Panc1 (cell line): ENCODE measurements around the gene YIPF4. TPM values are rescaled to one million over a fixed set of nuclear protein-coding genes. Genes with fewer than 3 reads are reported as not detected.
"Not testable (repeated sequence)": the region's sequence is repeated elsewhere in the genome, so short reads cannot be mapped to it uniquely, and the experiment has no call there.

Experiments
- ATAC-seq: fragments of 200-7000 bp; cut with Tn5 transposase; 2 replicates; pipeline ENCODE4 v1.9.1; 2020; ENCODE audit warnings: mild to moderate bottlenecking, moderate library complexity
- BruUV-seq: library from RNA; stranded (reverse); fragments of 400-500 nt; replicated peaks from 2 replicates; lab custom pipeline; 2021; lab: Mats Ljungman, UMichigan
- CTCF ChIA-PET: fragments of 300-600 bp; sonication (Branson Sonifier 250); formaldehyde crosslinking; loops from one replicate; lab custom pipeline; 2022; ENCODE audit warnings: antibody characterized with exemption; lab: Charles Lee
- POLR2A ChIA-PET: fragments of 300-600 bp; sonication (Branson Sonifier 250); formaldehyde crosslinking; loops from one replicate; lab custom pipeline; 2022; ENCODE audit warnings: antibody characterized with exemption; lab: Charles Lee
- DNase-seq: peaks from one replicate; pipeline ENCODE4 v3.0.0-alpha.2; 2010; ENCODE audit warnings: low read depth, low spot score
- H3K27ac ChIP-seq: 2 replicates; pipeline ENCODE4 v1.5.1; 2011; ENCODE audit warnings: mild to moderate bottlenecking, low read length, inconsistent platforms
- H3K27me3 ChIP-seq: fragments of 200-500 bp; sonication (Bioruptor generic); 2 replicates; pipeline ENCODE4 v1.6.0; 2014; ENCODE audit warnings: low read length, inconsistent platforms; ENCODE audit not compliant: control insufficient read depth, insufficient read depth
- H3K36me3 ChIP-seq: fragments of 200-500 bp; sonication (Bioruptor generic); 2 replicates; pipeline ENCODE4 v1.5.1; 2014; ENCODE audit warnings: inconsistent platforms, mild to moderate bottlenecking, low read length, moderate library complexity; ENCODE audit not compliant: control insufficient read depth, insufficient read depth
- H3K4me1 ChIP-seq: 2 replicates; pipeline ENCODE4 v1.5.1; 2011; ENCODE audit warnings: inconsistent platforms, mild to moderate bottlenecking, low read length, moderate library complexity; ENCODE audit not compliant: control insufficient read depth, insufficient read depth
- H3K4me3 ChIP-seq, 2 experiments: 2 replicates each; pipeline ENCODE4 v1.5.1; 2011 to 2012; ENCODE audit warnings: low read depth in 2 of 2, low read length in 2 of 2, mild to moderate bottlenecking in 2 of 2, inconsistent platforms in 1 of 2, moderate library complexity in 1 of 2
- H3K9me3 ChIP-seq: fragments of 200-500 bp; sonication (Bioruptor generic); 2 replicates; pipeline ENCODE4 v1.5.1; 2014; ENCODE audit warnings: low read depth, mild to moderate bottlenecking, inconsistent platforms, low read length, moderate library complexity; ENCODE audit not compliant: control insufficient read depth, insufficient read depth
- in situ Hi-C: cut with HindIII; loops from 2 replicates; pipeline ENCODE4 v1.10.0; 2016; ENCODE audit warnings: low sequenced_read_pairs, low pct_unique_long_range_greater_than_20kb
- intact Hi-C: fragments of 100-400 bp; cut with micrococcal nuclease; formaldehyde crosslinking; loops from one replicate; pipeline ENCODE4 v1.10.0; 2022; ENCODE audit not compliant: unreplicated experiment
- total RNA-seq: library from RNA; stranded (reverse); gene quantifications from one replicate; pipeline ENCODE4 v1.2.1, GENCODE V29; 2021; ENCODE audit not compliant: unreplicated experiment

YIPF4 gene
- total RNA-seq, 1 experiment from 2014 or later: 45.9 TPM

- H3K27me3 ChIP-seq, H3K4me1 ChIP-seq, intact Hi-C loops, H3K27ac ChIP-seq, H3K4me3 ChIP-seq, CTCF ChIA-PET, DNase-seq, POLR2A ChIA-PET, in situ Hi-C loops, H3K36me3 ChIP-seq, ATAC-seq, BruUV-seq, H3K9me3 ChIP-seq: not testable (repeated sequence)
These were observed 88.0 kb downstream of the YIPF4 start for GRCh38 chr2:32365679-32366078.

Other genes with a start within 250 kb of the YIPF4 start
- 105 TPM for gene DPY30, start 238.1 kb upstream of the YIPF4 start, total RNA-seq
- 37.8 TPM for gene SPAST, start 214.3 kb upstream of the YIPF4 start, total RNA-seq
- gene SLC30A6, start 112.0 kb upstream of the YIPF4 start, total RNA-seq: 35.5 TPM
- gene NLRC4, start 13.0 kb upstream of the YIPF4 start, total RNA-seq: not detected
- gene BIRC6, start 79.1 kb downstream of the YIPF4 start, total RNA-seq: 73.1 TPM